Renal pelvis (tissue), 12 donors: ENCODE data around the gene OPN4. TPM values are rescaled to one million over a fixed set of nuclear protein-coding genes. Genes with fewer than 3 reads are reported as not detected.
"Not testable (repeated sequence)": the region's sequence is repeated elsewhere in the genome, so short reads cannot be mapped to it uniquely, and the experiment has no call there.

Experiments
- DNase-seq: peaks from one replicate; pipeline ENCODE4 v3.0.0-alpha.2; 2013
- long read RNA-seq, 16 experiments: transcript quantifications; one replicate each; lab custom pipeline, GENCODE V29; 2026
- polyA plus RNA-seq, 3 donors: library from polyadenylated mRNA; unstranded; fragments of 120-200 nt; gene quantifications; one replicate each; pipeline ENCODE4 v1.2.1, GENCODE V29; 2013; ENCODE audit not compliant: insufficient read length in 3 of 3

Gene OPN4, protein sequence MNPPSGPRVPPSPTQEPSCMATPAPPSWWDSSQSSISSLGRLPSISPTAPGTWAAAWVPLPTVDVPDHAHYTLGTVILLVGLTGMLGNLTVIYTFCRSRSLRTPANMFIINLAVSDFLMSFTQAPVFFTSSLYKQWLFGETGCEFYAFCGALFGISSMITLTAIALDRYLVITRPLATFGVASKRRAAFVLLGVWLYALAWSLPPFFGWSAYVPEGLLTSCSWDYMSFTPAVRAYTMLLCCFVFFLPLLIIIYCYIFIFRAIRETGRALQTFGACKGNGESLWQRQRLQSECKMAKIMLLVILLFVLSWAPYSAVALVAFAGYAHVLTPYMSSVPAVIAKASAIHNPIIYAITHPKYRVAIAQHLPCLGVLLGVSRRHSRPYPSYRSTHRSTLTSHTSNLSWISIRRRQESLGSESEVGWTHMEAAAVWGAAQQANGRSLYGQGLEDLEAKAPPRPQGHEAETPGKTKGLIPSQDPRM
- polyA plus RNA-seq = not detected
- long read RNA-seq, donor 1 = 0 reads
- long read RNA-seq, donor 2 = 0 reads
- long read RNA-seq, donor 3 = 0 reads
- long read RNA-seq, donor 4 = 0 reads
- long read RNA-seq, donor 5 = 0 reads
- long read RNA-seq, donor 6 = 0 reads
- long read RNA-seq, donor 7 = 0 reads
- long read RNA-seq, donor 8 = 0 reads
- long read RNA-seq, donor 9 = 0 reads
- long read RNA-seq, donor 10 = 0 reads
- long read RNA-seq, donor 11 = 0 reads
- long read RNA-seq, donor 12 = 0 reads
- long read RNA-seq, donor 13 = 0 reads
- long read RNA-seq, donor 14 = 0 reads
- long read RNA-seq, donor 15 = 0 reads
- long read RNA-seq, donor 16 = 0 reads

DNA sequence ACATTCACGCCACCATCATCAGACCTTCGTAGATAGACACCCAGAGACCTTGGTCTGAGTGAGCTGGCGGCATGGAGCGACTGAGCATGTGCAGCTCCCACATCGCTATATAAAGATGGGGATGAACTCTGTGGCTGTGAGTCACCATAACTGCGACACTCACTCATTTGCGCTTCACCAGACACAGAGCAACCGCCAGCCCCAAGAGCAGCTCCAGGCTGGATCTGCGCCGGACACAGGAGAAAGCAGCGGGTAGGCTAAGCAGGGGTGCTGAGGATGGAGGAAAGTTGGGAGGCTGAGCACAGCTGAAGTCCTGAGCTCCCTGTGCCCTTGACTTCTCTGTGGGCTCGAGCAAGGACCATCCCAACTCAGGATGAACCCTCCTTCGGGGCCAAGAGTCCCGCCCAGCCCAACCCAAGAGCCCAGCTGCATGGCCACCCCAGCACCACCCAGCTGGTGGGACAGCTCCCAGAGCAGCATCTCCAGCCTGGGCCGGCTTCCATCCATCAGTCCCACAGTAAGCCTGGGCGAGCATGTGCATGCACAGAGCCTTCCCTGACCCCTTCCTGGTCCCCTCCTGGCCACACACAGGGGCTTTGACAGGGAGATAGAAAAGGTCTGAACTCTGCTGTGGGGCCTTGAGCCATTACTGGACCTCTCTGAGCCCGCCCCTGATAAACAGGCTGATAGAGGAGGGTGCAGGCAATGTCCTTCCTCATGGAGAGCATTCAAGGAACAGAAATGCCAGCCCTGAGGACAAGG, at the start of gene OPN4:
TSS of gene OPN4 (plus strand) at position 137 of the 762 bp plus-strand sequence. CDS start at position 374, 237 bp downstream.
- DNase-seq = no peak

DNA sequence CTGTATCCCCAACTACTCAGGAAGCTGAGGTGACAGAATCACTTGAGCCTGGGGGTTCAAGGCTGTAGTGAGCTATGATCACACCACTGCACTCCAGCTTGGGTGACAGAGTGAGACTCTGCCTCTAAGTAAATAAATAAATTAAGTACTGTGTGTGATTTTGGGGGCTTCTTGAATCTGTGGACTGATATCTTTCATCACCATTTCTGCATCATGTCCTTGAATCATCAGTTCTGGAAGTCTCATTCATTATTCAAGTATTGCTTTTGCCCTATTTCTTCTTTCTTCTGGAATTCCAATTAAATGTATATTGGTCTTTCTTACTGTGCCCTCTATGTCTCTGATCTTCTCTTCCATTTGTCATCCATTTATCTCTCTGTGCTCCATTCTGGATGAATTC, 46.7 kb upstream of the OPN4 start:
- no peak for DNase-seq

DNA sequence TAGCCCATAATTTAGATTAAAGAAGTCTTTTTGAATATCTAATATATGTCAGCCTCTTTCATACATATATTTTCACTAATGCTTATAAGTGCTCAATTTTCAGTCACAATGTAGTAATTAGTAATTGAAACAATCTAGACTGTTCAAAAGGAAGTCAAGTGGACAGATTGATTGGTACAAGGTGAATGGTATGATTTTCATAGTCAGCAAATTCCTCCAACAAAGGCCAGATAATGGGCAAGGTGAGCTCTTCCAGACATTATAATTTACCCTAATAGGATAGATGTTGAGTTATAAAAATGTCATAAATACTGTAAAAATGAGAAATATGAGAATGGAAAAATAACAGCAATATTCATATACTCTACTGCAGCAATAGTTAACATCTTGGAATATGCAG, 44.4 kb upstream of the OPN4 start:
- DNase-seq = no peak

DNA sequence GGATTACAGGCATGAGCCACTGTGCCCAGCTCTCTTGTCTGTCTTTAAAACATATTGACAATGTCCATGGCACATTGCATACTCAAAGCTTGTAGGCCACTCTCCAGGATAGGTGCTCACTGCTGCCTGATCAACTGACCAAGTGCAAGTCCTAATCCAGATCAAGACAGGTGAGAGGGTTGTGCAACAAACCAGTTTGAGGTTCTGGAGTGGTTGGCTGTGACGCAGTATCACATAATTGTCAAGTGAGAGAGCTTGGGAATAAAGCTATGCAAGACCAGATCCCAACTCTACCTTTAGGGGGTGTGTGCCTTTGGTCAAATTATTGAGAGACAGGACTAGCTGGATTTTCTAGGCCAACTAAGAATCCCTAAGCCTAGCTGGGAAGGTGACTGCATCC, 43.0 kb upstream of the OPN4 start:
- no peak for DNase-seq

DNA sequence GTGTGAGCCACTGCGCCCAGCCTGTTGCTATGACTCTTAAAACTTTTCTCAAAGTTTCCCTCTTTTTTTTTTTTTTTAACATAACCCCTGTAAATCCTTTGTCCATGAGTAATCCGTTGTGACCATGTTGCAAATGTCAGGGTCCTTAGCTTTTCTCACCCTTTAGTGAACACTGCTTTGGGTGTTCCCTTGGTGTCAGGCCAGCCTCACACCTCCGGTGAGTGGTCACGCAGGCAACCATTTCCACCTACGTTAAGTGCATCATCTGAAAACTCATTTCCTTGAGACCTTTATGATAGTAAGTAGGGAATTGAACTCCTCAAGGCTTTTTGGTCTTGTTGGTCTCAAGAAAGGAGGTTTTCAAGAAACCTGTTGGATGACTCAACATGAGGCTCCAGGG, 41.3 kb upstream of the OPN4 start:
- DNase-seq = no peak

DNA sequence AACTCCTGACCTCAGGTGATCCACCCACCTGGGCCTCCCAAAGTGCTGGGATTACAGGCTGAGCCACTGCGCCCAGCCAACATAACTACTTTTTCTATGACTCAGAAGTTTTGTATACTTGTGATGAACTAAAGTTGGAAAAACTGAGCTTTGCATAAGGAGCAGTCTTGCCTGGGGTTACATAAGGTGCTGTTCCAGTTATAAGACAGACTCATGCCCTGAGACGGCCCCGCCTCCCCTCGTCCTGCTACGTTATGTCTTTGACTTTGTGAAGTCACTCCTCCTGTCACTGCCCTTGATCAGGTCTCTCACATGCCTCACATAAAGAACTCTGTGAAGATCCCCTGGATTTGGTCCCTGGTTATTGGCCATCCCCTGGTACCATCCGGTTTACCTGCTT, 40.4 kb upstream of the OPN4 start:
- DNase-seq = no peak

DNA sequence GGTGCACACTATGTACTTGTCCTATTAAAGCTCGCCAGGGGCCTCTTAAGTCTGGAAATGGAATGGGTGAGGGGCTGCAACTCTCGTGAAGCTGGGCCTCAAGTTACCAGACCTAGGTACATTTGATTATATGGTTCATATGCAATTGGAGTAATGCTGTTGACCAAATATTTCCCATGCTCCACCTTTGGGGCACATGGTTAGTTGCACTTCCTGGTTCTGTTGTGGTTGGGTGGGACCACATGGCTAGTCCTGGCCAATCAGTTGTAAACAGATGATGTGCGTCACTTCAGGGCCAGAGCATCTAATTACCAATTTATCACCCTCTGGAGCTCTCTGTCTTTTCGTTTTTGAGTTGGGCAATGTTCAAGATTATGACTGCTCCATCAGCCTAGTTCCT, 39.5 kb upstream of the OPN4 start:
- DNase-seq = no peak

DNA sequence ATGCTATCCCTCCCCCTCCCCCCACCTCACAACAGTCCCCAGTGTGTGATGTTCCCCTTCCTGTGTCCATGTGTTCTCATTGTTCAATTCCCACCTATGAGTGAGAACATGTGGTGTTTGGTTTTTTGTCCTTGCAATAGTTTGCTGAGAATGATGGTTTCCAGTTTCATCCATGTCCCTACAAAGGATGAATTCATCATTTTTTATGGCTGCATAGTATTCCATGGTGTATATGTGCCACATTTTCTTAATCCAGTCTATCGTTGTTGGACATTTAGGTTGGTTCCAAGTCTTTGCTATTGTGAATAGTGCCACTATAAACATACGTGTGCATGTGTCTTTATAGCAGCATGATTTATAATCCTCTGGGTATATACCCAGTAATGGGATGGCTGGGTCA, 37.1 kb upstream of the OPN4 start:
- DNase-seq = not testable (repeated sequence)

DNA sequence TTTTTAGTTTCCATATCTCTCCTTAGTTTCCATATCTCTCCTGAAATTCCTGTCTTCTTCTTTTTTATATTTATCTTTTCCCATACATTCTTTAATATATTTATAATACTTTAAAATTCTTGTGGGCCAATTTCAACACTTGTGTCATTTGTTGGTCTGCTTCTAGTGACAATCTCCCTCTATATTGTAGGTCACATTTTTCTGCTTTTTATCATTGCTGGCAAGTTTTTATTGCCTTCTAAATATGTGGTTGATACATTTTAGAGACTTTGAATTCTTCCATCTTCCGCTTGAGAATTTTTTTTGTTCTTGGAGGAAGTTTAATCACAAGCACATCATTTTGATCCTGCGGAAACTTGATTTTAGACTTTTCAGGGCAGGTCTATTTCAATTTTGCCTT, 26.0 kb upstream of the OPN4 start:
- DNase-seq = no peak

DNA sequence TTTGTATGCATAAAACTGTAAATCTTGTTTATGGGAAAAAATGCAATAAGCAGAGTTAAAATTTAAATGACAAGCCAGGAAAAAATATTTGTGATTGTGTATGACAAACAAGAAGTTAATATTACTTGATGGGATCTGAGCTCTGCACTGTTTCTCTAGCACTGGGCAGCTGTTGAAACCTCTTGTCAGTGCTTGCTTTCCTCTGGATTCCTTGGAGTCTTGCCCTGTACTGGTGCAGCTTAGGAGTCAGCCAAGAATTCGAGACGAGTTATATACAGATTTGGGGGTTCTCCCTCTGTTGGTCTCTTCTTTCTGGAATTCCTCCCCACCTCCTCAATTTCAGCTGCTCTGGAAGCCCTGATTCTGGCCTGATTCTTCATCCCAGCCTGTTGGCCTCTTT, 24.3 kb upstream of the OPN4 start:
- no peak for DNase-seq

DNA sequence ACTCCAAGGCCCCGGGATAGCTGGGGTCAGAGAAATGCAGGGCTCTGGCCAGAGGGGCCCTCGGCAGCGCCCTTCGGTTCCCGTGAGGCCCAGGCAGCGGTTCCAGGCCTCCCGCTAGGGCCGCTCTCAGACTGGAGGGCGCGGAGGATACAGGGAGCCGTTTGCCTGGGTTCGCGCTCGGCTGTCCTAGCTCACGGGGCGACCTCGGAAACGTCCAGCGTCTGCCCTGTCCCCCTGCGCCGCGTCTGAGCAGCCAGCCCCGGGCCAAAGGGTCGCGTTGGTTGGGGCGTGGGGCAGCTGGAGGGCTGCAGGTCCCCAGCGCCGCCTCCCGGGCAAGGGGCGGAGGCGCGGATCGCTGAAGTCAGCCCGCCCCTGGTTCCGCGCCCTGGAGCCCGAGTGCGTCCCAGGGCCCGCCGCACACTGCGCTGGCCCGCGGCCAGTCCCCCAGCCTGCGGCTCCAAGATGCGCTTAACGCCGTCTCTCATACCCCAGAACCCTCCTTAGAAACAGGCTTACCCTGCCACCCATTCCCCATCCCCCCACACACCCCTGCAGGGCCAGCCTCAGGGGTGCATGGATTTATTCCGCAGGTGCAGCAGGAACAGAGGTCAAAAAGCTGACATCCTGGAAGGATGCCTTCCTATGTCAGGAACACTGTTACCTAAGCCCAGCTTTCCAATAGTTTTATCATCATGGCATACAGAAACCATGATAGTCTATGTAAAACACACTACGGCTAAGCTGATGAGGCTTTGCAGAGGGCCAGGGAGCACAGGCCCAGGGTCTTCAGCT, 22.1 kb upstream of the OPN4 start:
- DNase-seq = no peak

DNA sequence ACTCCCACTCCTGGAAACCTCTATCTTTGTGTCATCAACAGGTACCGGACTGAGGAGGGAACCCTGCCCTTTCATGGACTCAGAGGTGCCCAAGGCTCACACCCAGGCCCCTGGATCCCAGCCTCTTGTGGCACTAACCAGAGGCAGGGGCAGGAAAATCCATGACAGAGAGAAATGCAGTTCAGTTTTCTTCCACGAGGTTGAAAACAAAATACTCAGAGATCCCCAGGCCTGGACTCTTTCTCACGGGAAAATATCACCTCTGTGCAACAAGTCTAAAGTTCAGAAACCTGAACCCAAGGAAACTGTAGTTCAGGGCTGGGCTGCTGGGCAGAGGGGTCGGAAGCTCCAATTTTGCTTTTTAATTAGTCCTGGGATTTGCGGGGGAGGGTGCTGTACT, 21.4 kb upstream of the OPN4 start:
- no peak for DNase-seq

DNA sequence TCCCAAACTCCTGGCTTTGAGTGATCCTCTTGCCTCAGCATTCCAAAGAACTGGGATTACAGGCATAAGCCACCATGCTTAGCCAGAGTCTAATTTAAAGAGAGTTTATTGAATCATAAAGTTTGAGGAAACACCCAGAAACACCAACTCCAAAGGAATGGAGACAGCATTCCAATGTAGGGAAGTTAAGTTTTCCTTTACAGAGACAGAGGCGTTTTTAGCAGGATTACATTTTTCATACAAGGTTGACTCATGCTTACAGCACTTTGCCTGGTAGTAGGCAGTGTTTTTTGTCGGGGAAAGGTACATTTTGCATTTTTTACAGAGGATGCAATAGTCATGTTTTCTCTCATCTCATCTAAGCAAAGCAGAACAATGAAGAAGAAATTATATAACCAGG, 18.9 kb upstream of the OPN4 start:
- no peak for DNase-seq

DNA sequence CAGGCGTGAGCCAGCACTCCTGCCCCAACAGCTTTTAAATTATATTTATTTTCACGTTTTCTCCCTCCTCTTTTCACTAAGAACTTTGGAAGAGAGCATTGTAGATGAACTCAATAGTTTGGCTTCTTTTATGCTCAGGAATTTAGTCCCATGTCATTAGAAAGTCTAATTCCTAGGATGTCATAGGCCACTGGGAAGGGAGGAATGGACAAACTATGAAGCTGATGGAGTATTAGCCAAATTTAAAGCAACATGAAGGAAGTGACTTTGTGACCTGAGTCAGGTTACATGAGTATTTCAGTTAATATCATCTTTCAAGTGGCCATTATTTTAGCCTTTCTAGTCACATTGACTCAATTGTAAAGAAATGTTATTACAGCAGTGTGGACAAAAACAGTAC, 18.0 kb upstream of the OPN4 start:
- DNase-seq = no peak

DNA sequence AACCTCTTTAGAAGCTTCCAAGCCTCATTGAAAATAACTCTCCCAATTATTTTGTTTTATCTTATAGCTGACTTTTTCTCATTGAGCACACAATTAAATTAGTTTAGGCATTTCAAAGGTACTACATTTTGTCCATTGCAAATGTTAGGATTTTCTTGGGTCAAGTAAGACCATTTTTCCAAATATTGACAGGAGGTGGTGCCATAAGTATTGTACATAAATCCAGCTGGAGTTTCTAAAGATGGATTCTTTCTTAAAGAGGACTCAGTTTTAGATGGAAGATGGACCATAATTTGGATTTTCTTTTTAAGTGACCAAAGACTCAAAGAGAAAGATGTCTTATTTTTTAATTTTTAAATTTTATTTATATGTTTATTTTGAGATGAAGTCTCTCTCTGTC, 12.3 kb upstream of the OPN4 start:
- DNase-seq = no peak

DNA sequence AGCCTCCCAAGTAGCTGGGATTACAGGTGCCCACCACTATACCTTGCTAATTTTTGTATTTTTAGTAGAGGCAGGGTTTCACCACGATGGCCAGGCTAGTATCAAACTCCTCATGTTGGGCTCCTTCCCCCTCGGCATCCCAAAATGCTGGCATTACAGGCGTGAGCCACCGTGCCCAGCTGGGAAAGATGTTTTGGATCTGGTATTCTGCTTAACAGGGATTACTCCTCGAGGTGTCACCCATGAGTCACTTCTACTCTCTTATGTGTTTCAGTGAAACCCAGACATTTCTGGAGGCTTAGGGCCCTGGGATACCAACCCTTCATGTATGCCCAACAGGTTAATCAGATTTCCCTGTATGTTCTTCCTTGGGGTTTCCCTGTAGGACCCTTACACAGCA, 11.8 kb upstream of the OPN4 start:
- DNase-seq = no peak

DNA sequence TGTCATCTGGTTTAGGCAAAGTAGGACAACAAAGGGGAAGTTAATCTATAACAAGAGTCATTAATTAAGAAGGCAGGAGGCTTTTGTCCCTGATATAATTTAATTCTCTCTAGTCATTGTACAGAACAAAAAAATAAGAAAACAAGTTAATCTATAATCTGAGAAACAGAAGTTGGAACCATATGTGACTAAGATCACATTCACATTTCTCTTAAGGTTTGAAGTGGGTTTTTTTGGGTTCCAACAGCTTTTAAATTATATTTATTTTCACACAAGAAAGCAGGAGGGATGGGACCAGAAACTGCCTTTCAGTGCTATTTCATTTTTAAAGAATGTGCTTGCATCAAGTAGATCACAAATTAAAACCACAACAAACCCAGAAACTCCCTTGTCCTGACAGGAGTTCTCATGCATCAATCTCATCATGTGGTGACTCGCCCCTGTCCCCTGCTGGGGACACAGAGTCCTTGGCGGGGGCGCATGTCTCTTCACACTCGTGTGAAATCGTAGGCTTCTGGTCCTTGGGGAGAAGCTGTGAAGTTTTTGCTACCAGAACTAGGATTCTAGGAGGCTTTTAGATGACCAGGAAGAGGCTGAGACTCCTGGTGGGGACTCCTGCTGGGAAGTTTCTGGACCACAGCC, 10.1 kb upstream of the OPN4 start:
- no peak for DNase-seq

DNA sequence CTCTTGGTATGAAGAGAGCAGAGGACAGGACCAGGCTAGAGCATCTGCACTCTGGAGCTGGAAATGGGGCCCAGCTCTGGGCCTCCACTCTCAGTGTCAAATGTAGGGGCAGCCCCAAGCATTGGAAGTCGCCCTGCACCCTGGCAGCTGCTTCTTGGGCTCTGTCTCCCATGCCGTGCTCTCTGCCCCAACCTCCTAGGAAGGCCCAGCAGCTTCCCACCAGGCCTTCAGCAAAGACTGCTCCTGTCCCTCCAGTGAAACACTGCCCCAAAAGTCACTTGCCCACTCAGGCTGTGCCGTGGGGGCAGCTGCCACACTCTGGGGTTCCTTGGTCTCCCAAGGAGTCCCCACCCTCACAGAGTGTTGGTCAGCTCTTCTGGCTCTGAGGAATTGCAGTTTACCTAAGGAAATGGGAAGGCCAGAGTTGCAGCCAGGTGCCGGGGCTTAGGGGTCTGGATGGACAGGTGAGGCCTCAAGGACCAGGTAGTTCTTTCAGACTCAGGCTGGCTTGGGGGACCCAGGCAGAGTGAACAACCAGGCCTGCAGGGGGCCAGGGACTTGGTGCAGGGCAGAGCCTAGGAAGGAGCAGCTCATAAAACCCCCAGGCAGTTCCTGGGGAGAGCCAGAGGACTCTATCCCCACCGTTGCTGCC, 9.4 kb upstream of the OPN4 start:
- no peak for DNase-seq

DNA sequence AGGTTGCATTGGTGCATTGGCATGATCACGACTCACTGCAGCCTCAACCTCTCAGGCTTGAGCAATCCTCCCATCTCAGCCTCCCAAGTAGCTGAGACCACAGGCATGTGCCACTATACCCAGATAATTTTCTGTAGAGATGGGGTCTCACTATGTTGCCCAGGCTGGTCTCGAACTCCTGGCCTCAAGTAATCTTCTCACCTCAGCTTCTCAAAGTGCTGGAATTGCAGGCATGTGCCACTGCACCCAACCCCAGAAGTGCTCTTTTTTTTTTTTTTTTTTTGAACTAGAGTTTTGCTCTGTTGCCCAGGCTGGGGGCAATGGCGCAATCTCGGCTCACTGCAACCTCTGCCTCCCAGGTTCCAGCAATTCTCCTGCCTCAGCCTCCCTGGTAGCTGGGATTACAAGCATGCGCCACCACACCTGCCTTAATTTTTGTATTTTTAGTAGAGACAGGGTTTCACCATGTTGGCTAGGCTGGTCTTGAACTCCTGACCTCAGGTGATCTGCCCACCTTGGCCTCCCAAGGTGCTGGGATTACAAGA, 8.7 kb upstream of the OPN4 start:
- not testable (repeated sequence) for DNase-seq

DNA sequence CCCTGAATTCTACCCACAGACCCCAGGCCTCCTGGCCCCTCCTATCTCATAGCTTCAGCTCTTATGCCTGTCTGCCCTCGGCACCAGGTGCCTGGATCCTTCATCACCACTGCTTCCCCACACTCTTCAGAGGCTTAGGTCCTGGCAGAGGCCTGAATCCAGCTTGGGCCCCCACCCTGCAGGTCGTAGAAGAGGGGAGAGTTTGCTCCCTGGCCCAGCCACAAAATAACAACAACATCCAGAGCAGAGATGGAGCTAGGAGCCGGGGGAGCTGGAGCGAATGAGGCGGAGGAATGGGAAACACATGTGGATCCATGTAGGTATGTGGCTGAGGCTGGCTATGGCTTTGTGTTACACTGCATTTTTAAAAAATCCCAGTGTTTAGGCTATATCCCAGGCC, 7.8 kb upstream of the OPN4 start:
- no peak for DNase-seq
